Lower lobe of right lung (tissue), 2 donors: ENCODE measurements around the gene PSD. TPM values are rescaled to one million over a fixed set of nuclear protein-coding genes. Genes with fewer than 3 reads are reported as not detected.

Experiments used
- ATAC-seq, 2 donors: fragments of 200-7000 bp; cut with Tn5 transposase; one replicate each; pipeline ENCODE4 v1.9.1; 2020 to 2022; ENCODE audit warnings: mild to moderate bottlenecking in 2 of 2, moderate library complexity in 2 of 2
- DNase-seq: peaks from one replicate; pipeline ENCODE4 v3.0.0-alpha.2; 2020
- H3K27ac ChIP-seq: fragments of 200-600 bp; one replicate; pipeline ENCODE4 v1.8.0; 2022
- H3K27me3 ChIP-seq: fragments of 200-600 bp; one replicate; pipeline ENCODE4 v1.8.0; 2022; ENCODE audit warnings: low read depth
- H3K36me3 ChIP-seq: fragments of 200-600 bp; one replicate; pipeline ENCODE4 v1.8.0; 2022; ENCODE audit warnings: mild to moderate bottlenecking
- H3K4me1 ChIP-seq: fragments of 200-600 bp; one replicate; pipeline ENCODE4 v1.8.0; 2022
- H3K4me3 ChIP-seq: fragments of 200-600 bp; one replicate; pipeline ENCODE4 v1.8.0; 2022; ENCODE audit warnings: mild to moderate bottlenecking
- H3K9me3 ChIP-seq: fragments of 200-600 bp; one replicate; pipeline ENCODE4 v1.8.0; 2022
- intact Hi-C: fragments of 100-400 bp; cut with DNase I; formaldehyde crosslinking; loops from one replicate; pipeline ENCODE4 v1.11.0; 2022
- total RNA-seq: library from RNA; stranded (reverse); fragmentation: NEBNext Ultra II Directional; extraction: Animal tissue kit (Norgen Biotek cat#: 25700); gene quantifications from one replicate; pipeline ENCODE4 v1.2.1, GENCODE V29; 2021
- TF ChIP-seq, protein P1 (sequence below): fragments of 200-600 bp; IDR thresholded peaks from one replicate; pipeline ENCODE4 v1.8.0; 2022; ENCODE audit warnings: antibody characterized with exemption, mild to moderate bottlenecking
- donor health status: DM: no; HTN: yes; CAD: no; lungs with severe emphysema.

The PSD gene
- total RNA-seq, 1 donor from 2014 or later: 5.3 TPM

DNA sequence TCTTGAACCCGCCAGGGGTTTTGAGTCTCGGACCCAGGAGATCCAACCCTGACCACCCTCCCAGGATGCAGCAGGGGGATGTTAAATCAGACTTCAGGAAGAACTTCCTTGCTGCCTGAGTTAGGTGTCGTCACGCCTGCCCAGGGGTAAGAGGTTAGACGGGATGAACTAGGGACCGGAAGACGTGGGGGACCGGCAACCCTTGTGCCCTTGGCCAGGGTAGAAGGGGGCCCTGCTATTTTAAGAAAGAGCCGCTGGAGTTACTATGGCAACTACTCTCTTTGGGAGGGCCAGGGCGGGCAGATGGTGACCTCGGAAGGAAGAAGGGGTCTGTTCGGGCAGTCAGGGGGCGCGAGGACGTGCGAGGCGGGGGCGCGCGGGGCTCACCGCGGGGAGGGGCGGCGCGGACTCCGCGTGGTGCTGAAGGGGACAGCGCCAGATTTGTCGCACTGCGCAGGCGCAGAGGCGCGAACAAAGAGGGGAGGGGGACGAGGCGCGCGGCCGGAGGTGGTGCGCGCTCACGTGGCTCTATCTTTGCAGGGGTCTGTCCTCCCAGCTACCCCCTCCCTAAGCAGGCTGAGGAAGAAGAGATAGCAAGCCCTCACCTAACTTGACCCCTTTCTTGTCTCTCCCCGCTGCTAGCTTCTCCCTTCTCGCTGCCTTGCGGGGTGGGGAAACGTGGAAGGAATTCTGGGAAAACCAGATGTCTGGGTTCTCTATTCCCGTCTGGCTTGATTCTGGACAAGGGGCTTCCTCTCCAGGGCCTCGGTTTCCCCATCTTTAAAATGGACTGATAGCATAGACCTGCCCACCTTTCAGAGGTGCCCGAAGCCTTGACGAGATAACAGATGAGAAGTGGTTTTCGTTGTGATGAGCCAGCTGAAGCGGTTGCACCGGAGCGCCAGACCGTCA is 940 bp upstream of the PSD start:
- H3K27ac ChIP-seq: no peak overlapping the region
- no peaks in the 10 kb centered on the region for H3K9me3 ChIP-seq
- H3K27me3 ChIP-seq: peaks cover 38% of the 10 kb centered on the region
- TF ChIP-seq, protein P1, sequence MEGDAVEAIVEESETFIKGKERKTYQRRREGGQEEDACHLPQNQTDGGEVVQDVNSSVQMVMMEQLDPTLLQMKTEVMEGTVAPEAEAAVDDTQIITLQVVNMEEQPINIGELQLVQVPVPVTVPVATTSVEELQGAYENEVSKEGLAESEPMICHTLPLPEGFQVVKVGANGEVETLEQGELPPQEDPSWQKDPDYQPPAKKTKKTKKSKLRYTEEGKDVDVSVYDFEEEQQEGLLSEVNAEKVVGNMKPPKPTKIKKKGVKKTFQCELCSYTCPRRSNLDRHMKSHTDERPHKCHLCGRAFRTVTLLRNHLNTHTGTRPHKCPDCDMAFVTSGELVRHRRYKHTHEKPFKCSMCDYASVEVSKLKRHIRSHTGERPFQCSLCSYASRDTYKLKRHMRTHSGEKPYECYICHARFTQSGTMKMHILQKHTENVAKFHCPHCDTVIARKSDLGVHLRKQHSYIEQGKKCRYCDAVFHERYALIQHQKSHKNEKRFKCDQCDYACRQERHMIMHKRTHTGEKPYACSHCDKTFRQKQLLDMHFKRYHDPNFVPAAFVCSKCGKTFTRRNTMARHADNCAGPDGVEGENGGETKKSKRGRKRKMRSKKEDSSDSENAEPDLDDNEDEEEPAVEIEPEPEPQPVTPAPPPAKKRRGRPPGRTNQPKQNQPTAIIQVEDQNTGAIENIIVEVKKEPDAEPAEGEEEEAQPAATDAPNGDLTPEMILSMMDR: no peak
- ATAC-seq (peak in 1 of 2 donors; percentile 12), DNase-seq (no peak)
- peak overlapping the region; percentile 88 for H3K4me3 ChIP-seq
- H3K4me1 ChIP-seq: peaks cover 35% of the 10 kb centered on the region
- H3K36me3 ChIP-seq: peaks cover 16% of the 10 kb centered on the region
- intact Hi-C loops: no loop called here

DNA sequence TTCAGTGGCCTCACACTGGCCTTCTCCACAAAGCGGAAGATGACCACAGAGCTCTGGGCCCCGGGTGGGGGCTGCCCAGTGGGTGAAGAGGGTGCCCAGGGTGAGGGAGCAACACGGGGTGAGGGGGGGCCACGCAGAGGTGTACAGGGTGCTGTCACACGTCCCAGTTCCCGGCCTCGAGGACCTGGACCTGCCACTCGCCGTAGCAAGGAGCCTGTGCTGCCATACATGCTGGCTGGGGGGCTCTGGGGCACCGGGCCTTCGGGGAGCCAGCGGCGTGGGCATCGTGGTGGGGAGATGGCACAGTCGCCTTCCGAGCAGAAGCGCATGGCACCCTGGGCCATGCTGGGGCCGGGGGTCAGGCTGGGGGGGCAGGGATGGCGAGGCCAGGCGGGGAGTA is 1.9 kb downstream of the PSD start:
- TF ChIP-seq, protein P1: no peak
- no peak for DNase-seq
- intact Hi-C loops: no loop called here
- peaks cover 60% of the 10 kb centered on the region for H3K27me3 ChIP-seq
- peaks cover 19% of the 10 kb centered on the region for H3K4me1 ChIP-seq
- no peak overlapping the region for H3K27ac ChIP-seq
- ATAC-seq: no peak
- H3K9me3 ChIP-seq: no peaks in the 10 kb centered on the region
- no peak overlapping the region for H3K4me3 ChIP-seq
- H3K36me3 ChIP-seq: no peaks in the 10 kb centered on the region

DNA sequence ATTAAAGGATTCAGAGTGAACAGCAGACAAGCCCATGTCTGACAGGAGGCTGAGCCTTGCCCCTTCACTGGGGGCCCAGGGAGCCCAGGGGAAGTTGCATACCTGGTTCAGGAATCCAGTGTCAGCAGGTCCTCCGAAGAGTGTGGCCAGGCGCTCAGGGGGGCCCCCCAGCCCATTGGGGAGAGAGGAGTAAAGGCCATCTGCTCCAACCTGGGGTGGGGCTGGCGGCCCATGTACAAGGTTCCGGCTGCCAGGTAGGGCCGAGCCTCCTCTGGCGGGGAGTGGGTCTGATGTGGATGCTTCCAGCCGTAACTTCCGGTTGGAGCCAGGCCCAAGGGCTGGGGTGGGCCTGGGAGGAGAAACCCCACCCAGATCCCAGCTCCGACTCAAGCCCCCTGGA is 2.3 kb downstream of the PSD start:
- Histone ChIP-seq H3K27me3 (peaks cover 64% of the 10 kb centered on the region), H3K36me3 (no peaks in the 10 kb centered on the region), H3K4me1 (peaks cover 19% of the 10 kb centered on the region), H3K9me3 (no peaks in the 10 kb centered on the region), H3K4me3 (no peak overlapping the region), H3K27ac (no peak overlapping the region)
- intact Hi-C loops: no loop called here
- DNase-seq (no peak), ATAC-seq (no peak)
- TF ChIP-seq, protein P1: no peak

DNA sequence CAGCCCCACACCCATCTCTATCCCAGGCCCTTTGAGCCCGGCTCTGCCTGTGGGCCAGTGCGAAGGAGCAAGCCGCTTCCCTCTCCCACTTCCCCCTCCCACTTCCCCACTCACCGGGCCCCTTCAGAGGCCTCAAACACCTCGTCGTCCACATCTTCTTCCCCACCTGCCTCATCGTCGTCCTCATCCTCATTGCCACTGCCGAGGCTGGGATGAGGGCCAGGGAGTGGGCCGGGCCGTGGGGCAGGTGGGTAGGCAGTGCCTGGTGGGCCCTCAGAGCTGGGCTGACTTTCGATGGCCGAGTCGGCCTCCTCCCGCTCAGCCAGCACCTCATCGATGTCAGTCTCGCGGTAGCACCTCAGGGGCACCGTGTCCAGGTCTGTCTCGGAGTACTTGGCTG is 3.8 kb downstream of the PSD start:
- peaks cover 79% of the 10 kb centered on the region for H3K27me3 ChIP-seq
- intact Hi-C loops: no loop called here

DNA sequence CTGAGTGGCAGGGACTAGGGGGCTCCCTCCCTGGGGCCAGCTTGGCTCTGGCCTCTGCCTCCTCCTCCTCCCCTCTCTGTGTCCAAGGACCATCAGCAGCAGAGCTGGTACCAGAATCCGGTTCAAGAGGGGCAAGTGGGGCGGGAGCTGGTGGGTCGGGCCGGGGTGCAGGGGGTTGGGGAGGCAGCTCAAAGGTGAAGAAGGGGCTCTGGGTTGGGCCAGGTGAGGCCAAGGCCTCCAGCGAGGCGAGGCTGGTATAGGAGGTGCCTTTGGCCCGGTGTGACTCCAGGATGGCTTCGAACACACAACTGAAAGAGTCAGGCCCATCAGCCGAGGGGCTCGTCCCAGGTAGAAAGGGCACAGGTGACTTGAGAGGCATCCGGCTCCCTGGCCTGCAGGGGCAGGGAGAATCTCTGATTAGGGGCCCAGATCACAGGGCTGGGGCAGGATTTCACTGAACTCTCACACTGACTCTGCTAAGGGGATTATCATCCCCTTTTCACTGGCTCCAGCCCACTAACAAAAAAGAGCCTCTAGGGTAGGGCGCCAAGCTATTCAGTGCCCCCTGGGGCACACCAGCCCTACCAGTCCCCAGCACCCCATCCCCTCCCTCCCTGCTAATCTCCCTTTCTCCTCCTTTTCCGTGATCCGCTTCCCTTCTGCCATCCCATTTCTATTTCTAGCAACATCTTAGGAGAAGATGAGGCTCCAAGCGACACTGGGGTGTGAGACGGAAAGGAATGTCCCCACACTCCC is 4.6 kb downstream of the PSD start:
- intact Hi-C loops: no loop called here
- Histone ChIP-seq H3K27ac (no peak overlapping the region), H3K27me3 (peaks cover 86% of the 10 kb centered on the region), H3K36me3 (no peaks in the 10 kb centered on the region), H3K9me3 (no peaks in the 10 kb centered on the region), H3K4me1 (peaks cover 16% of the 10 kb centered on the region), H3K4me3 (no peak overlapping the region)
- DNase-seq: no peak
- no peak for ATAC-seq
- TF ChIP-seq, protein P1: no peak

More for the DNA sequence above, 3.8 kb downstream of the PSD start:
- no peak for DNase-seq
- TF ChIP-seq, protein P1: no peak
- H3K36me3 ChIP-seq: no peaks in the 10 kb centered on the region
- no peak overlapping the region for H3K27ac ChIP-seq
- no peaks in the 10 kb centered on the region for H3K9me3 ChIP-seq
- H3K4me3 ChIP-seq: no peak overlapping the region
- no peak for ATAC-seq
- H3K4me1 ChIP-seq: peaks cover 18% of the 10 kb centered on the region
